DOHH2 (cell line): ENCODE data around the gene ADAMTS15.

Experiments
- H3F3A ChIP-seq: fragments of 200-600 bp; sonication (generic), shearing (Covaris generic); 2 replicates; pipeline ENCODE4 v1.6.0; 2016; ENCODE audit warnings: antibody characterized with exemption, mild to moderate bottlenecking; ENCODE audit not compliant: control insufficient read depth, insufficient read depth
- H3K27ac ChIP-seq: fragments of 200-600 bp; sonication (generic); 2 replicates; pipeline ENCODE4 v1.5.1; 2014; ENCODE audit warnings: low read depth, mild to moderate bottlenecking, low read length, moderate library complexity
- H3K27me3 ChIP-seq: fragments of 200-600 bp; sonication (generic); 2 replicates; pipeline ENCODE4 v1.6.1; 2014; ENCODE audit warnings: mild to moderate bottlenecking, low read length, mixed read lengths; ENCODE audit not compliant: control insufficient read depth
- H3K36me3 ChIP-seq: fragments of 200-600 bp; sonication (generic); 2 replicates; pipeline ENCODE4 v1.6.1; 2014; ENCODE audit warnings: mild to moderate bottlenecking, low read length, moderate library complexity, mixed read lengths; ENCODE audit not compliant: control insufficient read depth
- H3K4me1 ChIP-seq: fragments of 200-600 bp; sonication (generic); 2 replicates; pipeline ENCODE4 v1.6.1; 2014; ENCODE audit warnings: mild to moderate bottlenecking, low read length, mixed read lengths; ENCODE audit not compliant: control insufficient read depth
- H3K4me2 ChIP-seq: fragments of 200-600 bp; sonication (generic); 2 replicates; pipeline ENCODE4 v1.6.0; 2014; ENCODE audit warnings: mild to moderate bottlenecking, low read length, moderate library complexity
- H3K4me3 ChIP-seq: fragments of 200-600 bp; sonication (generic); 2 replicates; pipeline ENCODE4 v1.5.1; 2014; ENCODE audit warnings: mild to moderate bottlenecking, low read length, mixed read lengths
- H3K79me2 ChIP-seq: fragments of 200-600 bp; sonication (generic); 2 replicates; pipeline ENCODE4 v1.6.1; 2014; ENCODE audit warnings: mild to moderate bottlenecking, low read length, mixed read lengths; ENCODE audit not compliant: control insufficient read depth
- H3K9me2 ChIP-seq: fragments of 200-600 bp; sonication (generic); replicated peaks from 2 replicates; pipeline ENCODE4 v1.6.1; 2014; ENCODE audit warnings: mild to moderate bottlenecking, low read length, mixed read lengths; ENCODE audit not compliant: control insufficient read depth
- H3K9me3 ChIP-seq: fragments of 200-600 bp; sonication (generic); 2 replicates; pipeline ENCODE4 v1.6.1; 2014; ENCODE audit warnings: antibody characterized with exemption, low read length, mixed read lengths; ENCODE audit not compliant: control insufficient read depth, insufficient read depth
- H4K20me1 ChIP-seq: fragments of 200-600 bp; sonication (generic); 2 replicates; pipeline ENCODE4 v1.6.0; 2014; ENCODE audit warnings: low read depth, mild to moderate bottlenecking, antibody characterized with exemption, low read length, moderate library complexity; ENCODE audit not compliant: control insufficient read depth, insufficient read depth
- CTCF ChIP-seq: fragments of 200-600 bp; sonication (generic); IDR thresholded peaks from one replicate; pipeline ENCODE4 v1.5.1; 2014; ENCODE audit warnings: antibody characterized with exemption, mild to moderate bottlenecking, low read depth, low read length; ENCODE audit not compliant: poor library complexity, severe bottlenecking
- EZH2phosphoT487 ChIP-seq: fragments of 200-600 bp; sonication (generic); IDR thresholded peaks from 2 replicates; pipeline ENCODE4 v1.6.1; 2017; ENCODE audit warnings: borderline replicate concordance, mild to moderate bottlenecking, antibody characterized with exemption, low read length, moderate library complexity, mixed read lengths

ADAMTS15 gene

GRCh38 chr11:130404727-130405126, 43.7 kb upstream of the ADAMTS15 start:
- H3K79me2 ChIP-seq: no peaks in the 10 kb centered on the region
- no peaks in the 10 kb centered on the region for H3K9me2 ChIP-seq
- no peaks in the 10 kb centered on the region for H3F3A ChIP-seq
- H3K27me3 ChIP-seq: peaks cover 7% of the 10 kb centered on the region
- H3K4me2 ChIP-seq: no peak overlapping the region
- H3K9me3 ChIP-seq: no peaks in the 10 kb centered on the region
- no peaks in the 10 kb centered on the region for H3K36me3 ChIP-seq
- H4K20me1 ChIP-seq: no peaks in the 10 kb centered on the region
- peaks cover 7% of the 10 kb centered on the region; the same call in 1 of the 2 replicates for H3K4me1 ChIP-seq
- no peak overlapping the region for H3K4me3 ChIP-seq
- H3K27ac ChIP-seq: no peak overlapping the region
- no peak for TF ChIP-seq EZH2phosphoT487
- no peak for TF ChIP-seq CTCF

DNA sequence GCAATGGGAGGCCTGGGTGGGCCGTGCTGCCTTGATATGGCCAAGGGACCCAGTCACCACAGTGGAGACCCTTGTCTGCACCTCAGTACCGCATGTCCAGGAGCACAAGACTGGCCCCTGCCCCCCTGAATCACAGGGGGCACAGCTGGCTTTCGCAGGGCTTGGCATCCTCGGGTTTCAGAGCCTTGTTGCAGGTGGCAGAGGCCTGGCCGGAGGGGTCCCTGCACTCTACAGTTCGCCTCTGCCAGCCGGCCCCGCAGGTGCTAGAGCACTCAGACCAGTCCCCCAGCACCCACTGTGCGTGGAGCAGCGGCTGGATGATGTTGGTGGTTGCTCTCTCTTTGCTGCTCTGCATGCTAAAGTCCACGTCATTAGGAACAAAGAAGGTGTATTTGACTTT, 43.0 kb upstream of the ADAMTS15 start:
- Histone ChIP-seq H4K20me1 (no peaks in the 10 kb centered on the region), H3K9me2 (no peaks in the 10 kb centered on the region), H3K9me3 (no peaks in the 10 kb centered on the region), H3K4me3 (no peak overlapping the region), H3K4me2 (no peak overlapping the region), H3F3A (no peaks in the 10 kb centered on the region), H3K79me2 (no peaks in the 10 kb centered on the region), H3K27me3 (peaks cover 4% of the 10 kb centered on the region), H3K4me1 (peaks cover 7% of the 10 kb centered on the region; the same call in 1 of the 2 replicates), H3K27ac (no peak overlapping the region), H3K36me3 (no peaks in the 10 kb centered on the region)
- TF ChIP-seq EZH2phosphoT487: no peak
- TF ChIP-seq CTCF: no peak

DNA sequence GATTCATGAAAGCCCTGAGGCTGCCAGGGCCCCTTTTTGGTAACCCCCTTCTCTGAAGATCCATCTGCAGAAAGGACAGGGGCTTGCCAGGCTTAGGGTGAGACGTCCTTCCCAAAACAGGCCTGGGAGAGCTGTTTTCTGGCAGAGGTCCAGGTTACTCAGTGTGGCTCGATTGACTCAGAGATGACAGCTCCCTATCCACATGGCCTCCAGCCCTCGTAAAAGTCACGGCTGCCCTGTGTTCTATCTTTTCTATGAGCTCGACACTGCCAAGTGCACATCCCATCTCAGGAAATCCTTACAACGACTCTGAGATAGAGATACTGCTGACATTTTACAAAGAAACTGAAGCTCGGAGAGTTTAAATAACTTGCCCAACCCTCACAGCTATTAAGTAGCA, 40.5 kb upstream of the ADAMTS15 start:
- H3K36me3 ChIP-seq: no peaks in the 10 kb centered on the region
- H3K27me3 ChIP-seq: peaks cover 7% of the 10 kb centered on the region; the same call in 1 of the 2 replicates
- no peaks in the 10 kb centered on the region for H3K9me3 ChIP-seq
- H3K9me2 ChIP-seq: no peaks in the 10 kb centered on the region
- H3K4me3 ChIP-seq: no peak overlapping the region
- H3K4me1 ChIP-seq: no peaks in the 10 kb centered on the region
- no peak overlapping the region for H3K27ac ChIP-seq
- no peaks in the 10 kb centered on the region for H4K20me1 ChIP-seq
- H3F3A ChIP-seq: no peaks in the 10 kb centered on the region
- TF ChIP-seq EZH2phosphoT487: no peak
- no peak overlapping the region for H3K4me2 ChIP-seq
- H3K79me2 ChIP-seq: no peaks in the 10 kb centered on the region

GRCh38 chr11:130408401-130408890, 40.0 kb upstream of the ADAMTS15 start:
- Histone ChIP-seq H3K4me1 (no peaks in the 10 kb centered on the region), H3K9me3 (no peaks in the 10 kb centered on the region), H3K27me3 (peaks cover 7% of the 10 kb centered on the region; the same call in 1 of the 2 replicates), H3K9me2 (no peaks in the 10 kb centered on the region), H3F3A (no peaks in the 10 kb centered on the region), H3K36me3 (no peaks in the 10 kb centered on the region), H3K27ac (no peak overlapping the region), H3K79me2 (no peaks in the 10 kb centered on the region), H4K20me1 (no peaks in the 10 kb centered on the region), H3K4me2 (no peak overlapping the region), H3K4me3 (no peak overlapping the region)
- no peak for TF ChIP-seq CTCF
- TF ChIP-seq EZH2phosphoT487: no peak
